HG03565 (cell line): ENCODE results near the gene UBFD1.
"Not testable (repeated sequence)": the region's sequence is repeated elsewhere in the genome, so short reads cannot be mapped to it uniquely, and the experiment has no call there.

Source experiments
- ATAC-seq: cut with Tn5 transposase; IDR thresholded peaks from one replicate; pipeline ENCODE4 v1.9.1; 2021; ENCODE audit warnings: mild to moderate bottlenecking, moderate library complexity; ENCODE audit not compliant: unreplicated experiment

The UBFD1 gene

GRCh38 chr16:23597003-23597756 is 39.7 kb downstream of the UBFD1 start:
- no peak for ATAC-seq

- ATAC-seq: no peak
Measured at GRCh38 chr16:23607726-23608125, 50.2 kb downstream of the UBFD1 start.

GRCh38 chr16:23608194-23608593 is 50.7 kb downstream of the UBFD1 start:
- no peak for ATAC-seq

GRCh38 chr16:23609929-23610328 is 52.4 kb downstream of the UBFD1 start:
- ATAC-seq: no peak

GRCh38 chr16:23610905-23611304 is 53.4 kb downstream of the UBFD1 start:
- ATAC-seq: not testable (repeated sequence)

GRCh38 chr16:23611936-23612335 is 54.4 kb downstream of the UBFD1 start:
- no peak for ATAC-seq

GRCh38 chr16:23615805-23616204 is 58.3 kb downstream of the UBFD1 start:
- no peak for ATAC-seq
